HEK293 (cell line): ENCODE measurements around the gene PRKG1.

Experiments used
- CTCF ChIA-PET: fragments of 350-600 bp; formaldehyde crosslinking; extraction: SDS; loops from one replicate; lab custom pipeline; 2021; ENCODE audit warnings: antibody characterized with exemption; lab: Yijun Ruan, JAX
- POLR2A ChIA-PET: fragments of 300-600 bp; formaldehyde crosslinking; extraction: SDS; loops from one replicate; lab custom pipeline; 2020; ENCODE audit warnings: antibody characterized with exemption, inconsistent platforms; lab: Yijun Ruan, JAX
- H3K27ac ChIP-seq: fragments of 200-500 bp; sonication (Bioruptor generic); 2 replicates; pipeline ENCODE4 v1.5.1; 2014; ENCODE audit warnings: low read depth, low read length, control low read depth, inconsistent platforms; ENCODE audit errors: extremely low read depth
- H3K36me3 ChIP-seq, 2 experiments: fragments of 200-500 bp in 1 of 2; sonication (Bioruptor generic) in 1 of 2; 1 replicate in 1 of 2; 2 replicates in 1 of 2; pipeline ENCODE4 v1.5.1; 2014 to 2017; ENCODE audit warnings: inconsistent platforms in 2 of 2, low read length in 2 of 2; ENCODE audit not compliant: control insufficient read depth in 2 of 2, insufficient read depth in 1 of 2
- H3K4me1 ChIP-seq: fragments of 200-500 bp; sonication (Bioruptor generic); 2 replicates; pipeline ENCODE4 v1.5.1; 2014; ENCODE audit warnings: mild to moderate bottlenecking, low read length, inconsistent platforms; ENCODE audit not compliant: control insufficient read depth, insufficient read depth
- H3K4me3 ChIP-seq: 2 replicates; pipeline ENCODE4 v1.5.1; 2011; ENCODE audit warnings: low read depth, mild to moderate bottlenecking, control low read depth, low read length, moderate library complexity
- H3K9me3 ChIP-seq: fragments of 200-500 bp; sonication (Bioruptor generic); 2 replicates; pipeline ENCODE4 v1.5.1; 2014; ENCODE audit warnings: low read depth, low read length, inconsistent platforms; ENCODE audit not compliant: control insufficient read depth, insufficient read depth
- ELK4 ChIP-seq: IDR thresholded peaks from 2 replicates; pipeline ENCODE4 v1.6.1; 2011; ENCODE audit warnings: mild to moderate bottlenecking, low read depth, low read length, borderline replicate concordance
- GLIS2 ChIP-seq: fragments of 450-650 bp; formaldehyde crosslinking; IDR thresholded peaks from 2 replicates; pipeline ENCODE4 v1.5.1; 2016; ENCODE audit warnings: missing biosample characterization, missing genetic modification characterization
- KLF8 ChIP-seq: fragments of 450-650 bp; formaldehyde crosslinking; IDR thresholded peaks from 2 replicates; pipeline ENCODE4 v1.5.1; 2016; ENCODE audit warnings: missing biosample characterization, missing genetic modification characterization
- MYNN ChIP-seq: fragments of 450-650 bp; formaldehyde crosslinking; IDR thresholded peaks from 2 replicates; pipeline ENCODE4 v1.5.1; 2016; ENCODE audit warnings: missing biosample characterization, missing genetic modification characterization, borderline replicate concordance
- PRDM1 ChIP-seq: fragments of 450-650 bp; formaldehyde crosslinking; IDR thresholded peaks from 2 replicates; pipeline ENCODE4; 2016; ENCODE audit warnings: missing biosample characterization, missing genetic modification characterization
- PRDM2 ChIP-seq: fragments of 450-650 bp; formaldehyde crosslinking; IDR thresholded peaks from 2 replicates; pipeline ENCODE4 v1.5.1; 2016; ENCODE audit warnings: missing biosample characterization, missing genetic modification characterization, borderline replicate concordance
- REST ChIP-seq: fragments of 450-650 bp; formaldehyde crosslinking; IDR thresholded peaks from 2 replicates; pipeline ENCODE4 v1.5.1; 2016; ENCODE audit warnings: missing biosample characterization, missing genetic modification characterization
- TCF7L2 ChIP-seq: IDR thresholded peaks from 2 replicates; pipeline ENCODE4 v1.6.1; 2011; ENCODE audit warnings: low read depth, mild to moderate bottlenecking, inconsistent platforms, low read length, moderate library complexity, borderline replicate concordance
- YY1 ChIP-seq: fragments of 450-650 bp; formaldehyde crosslinking; IDR thresholded peaks from 2 replicates; pipeline ENCODE4 v1.5.1; 2018; ENCODE audit warnings: missing biosample characterization, missing genetic modification characterization
- ZBTB8A ChIP-seq: fragments of 450-650 bp; formaldehyde crosslinking; IDR thresholded peaks from 2 replicates; pipeline ENCODE4 v1.5.1; 2016; ENCODE audit warnings: missing biosample characterization, missing genetic modification characterization
- ZFP37 ChIP-seq: fragments of 450-650 bp; formaldehyde crosslinking; IDR thresholded peaks from 2 replicates; pipeline ENCODE4 v1.5.1; 2016; ENCODE audit warnings: missing biosample characterization, missing genetic modification characterization
- ZNF140 ChIP-seq: fragments of 450-650 bp; formaldehyde crosslinking; IDR thresholded peaks from 2 replicates; pipeline ENCODE4 v1.5.1; 2016; ENCODE audit warnings: missing biosample characterization, missing genetic modification characterization
- ZNF248 ChIP-seq: fragments of 450-650 bp; formaldehyde crosslinking; IDR thresholded peaks from 2 replicates; pipeline ENCODE4 v1.5.1; 2017; ENCODE audit warnings: missing biosample characterization, missing genetic modification characterization
- ZNF280D ChIP-seq: fragments of 450-650 bp; formaldehyde crosslinking; IDR thresholded peaks from 2 replicates; pipeline ENCODE4 v1.5.1; 2016; ENCODE audit warnings: missing biosample characterization, missing genetic modification characterization
- ZNF324 ChIP-seq: fragments of 450-650 bp; formaldehyde crosslinking; IDR thresholded peaks from 2 replicates; pipeline ENCODE4 v1.5.1; 2016; ENCODE audit warnings: missing biosample characterization, missing genetic modification characterization
- ZNF404 ChIP-seq: fragments of 450-650 bp; formaldehyde crosslinking; IDR thresholded peaks from 2 replicates; pipeline ENCODE4 v1.5.1; 2017; ENCODE audit warnings: missing biosample characterization, missing genetic modification characterization
- ZNF529 ChIP-seq: fragments of 450-650 bp; formaldehyde crosslinking; IDR thresholded peaks from 2 replicates; pipeline ENCODE4 v1.5.1; 2017; ENCODE audit warnings: missing genetic modification characterization, missing biosample characterization; ENCODE audit not compliant: insufficient replicate concordance
- ZNF530 ChIP-seq: fragments of 450-650 bp; formaldehyde crosslinking; IDR thresholded peaks from 2 replicates; pipeline ENCODE4 v1.5.1; 2016; ENCODE audit warnings: low read depth, missing biosample characterization, missing genetic modification characterization
- ZNF610 ChIP-seq: fragments of 450-650 bp; formaldehyde crosslinking; IDR thresholded peaks from 2 replicates; pipeline ENCODE4 v1.5.1; 2016; ENCODE audit warnings: missing biosample characterization, missing genetic modification characterization, borderline replicate concordance
- ZNF76 ChIP-seq: fragments of 450-650 bp; formaldehyde crosslinking; IDR thresholded peaks from 2 replicates; pipeline ENCODE4; 2016; ENCODE audit warnings: low read depth, missing biosample characterization, missing genetic modification characterization, borderline replicate concordance
- TF ChIP-seq, protein P1 (sequence below): fragments of 450-650 bp; formaldehyde crosslinking; IDR thresholded peaks from 2 replicates; pipeline ENCODE4 v1.5.1; 2016; ENCODE audit warnings: missing biosample characterization, missing genetic modification characterization

Gene PRKG1

GRCh38 chr10:51502124-51502523 is 427.8 kb downstream of the PRKG1 start (continued):
- no peak for TF ChIP-seq PRDM2
- TF ChIP-seq, protein P1, sequence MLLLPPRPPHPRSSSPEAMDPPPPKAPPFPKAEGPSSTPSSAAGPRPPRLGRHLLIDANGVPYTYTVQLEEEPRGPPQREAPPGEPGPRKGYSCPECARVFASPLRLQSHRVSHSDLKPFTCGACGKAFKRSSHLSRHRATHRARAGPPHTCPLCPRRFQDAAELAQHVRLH (tag by site-specific recombination) = no peak
- no peak for TF ChIP-seq MYNN (tag by site-specific recombination)
- TF ChIP-seq PRDM1 (tag by site-specific recombination) = no peak
- no peak for TF ChIP-seq ZNF404 (tag by site-specific recombination)
- TF ChIP-seq ZFP37 (tag by site-specific recombination) = no peak
- TF ChIP-seq ZNF280D (tag by site-specific recombination) = no peak
- TF ChIP-seq REST (tag by site-specific recombination) = no peak
- TF ChIP-seq ZBTB8A (tag by site-specific recombination) = no peak
- TF ChIP-seq YY1 = no peak

- H3K9me3 ChIP-seq = no peaks in the 10 kb centered on the region
- ChIA-PET POLR2A (no interaction called here), CTCF (no interaction called here)
- TF ChIP-seq TCF7L2 (no peak), KLF8 (tag by site-specific recombination) (no peak), ZNF248 (no peak), ZNF530 (tag by site-specific recombination) (no peak), ZNF404 (tag by site-specific recombination) (no peak), ZNF140 (tag by site-specific recombination) (no peak), ZNF529 (tag by site-specific recombination) (no peak), ZNF610 (tag by site-specific recombination) (no peak), ZNF324 (tag by site-specific recombination) (no peak), ZNF76 (tag by site-specific recombination) (no peak), GLIS2 (tag by site-specific recombination) (no peak), ELK4 (no peak)
- no peak overlapping the region for H3K27ac ChIP-seq
- H3K4me1 ChIP-seq = no peaks in the 10 kb centered on the region
- H3K4me3 ChIP-seq = no peak overlapping the region
- no peaks in the 10 kb centered on the region for H3K36me3 ChIP-seq
These were observed 429.1 kb downstream of the PRKG1 start for GRCh38 chr10:51503378-51503777.
